NCI-H146 treated with DMSO at 0.1 percent for 48 hours (cell line): Measurements from ENCODE around the gene BNIP3.
"Not testable (repeated sequence)": the region's sequence is repeated elsewhere in the genome, so short reads cannot be mapped to it uniquely, and the experiment has no call there.

Source experiments
- DNase-seq: peaks from one replicate; lab custom pipeline; 2025; ENCODE audit not compliant: unreplicated experiment; lab: John Stamatoyannopoulos, UW

Gene BNIP3

GRCh38 chr10:131954356-131954965, 27.3 kb downstream of the BNIP3 start:
- no peak for DNase-seq

- DNase-seq = not testable (repeated sequence)
Observed at GRCh38 chr10:131949908-131950307, 31.8 kb downstream of the BNIP3 start.

- DNase-seq = no peak
Observed at GRCh38 chr10:131949041-131949862, 32.5 kb downstream of the BNIP3 start.

- DNase-seq = no peak
Observed at GRCh38 chr10:131948501-131948900, 33.2 kb downstream of the BNIP3 start.

GRCh38 chr10:131947631-131948347, 33.9 kb downstream of the BNIP3 start:
- DNase-seq = no peak

- DNase-seq = no peak
Observed at GRCh38 chr10:131946880-131947279, 34.8 kb downstream of the BNIP3 start.

GRCh38 chr10:131946321-131946751, 35.4 kb downstream of the BNIP3 start:
- DNase-seq = no peak

GRCh38 chr10:131944976-131945695, 36.6 kb downstream of the BNIP3 start:
- DNase-seq = no peak

- DNase-seq = no peak
Observed at GRCh38 chr10:131944412-131944811, 37.3 kb downstream of the BNIP3 start.

GRCh38 chr10:131943021-131943814, 38.5 kb downstream of the BNIP3 start:
- DNase-seq = no peak

- DNase-seq = no peak
Observed at GRCh38 chr10:131942455-131942854, 39.3 kb downstream of the BNIP3 start.

- DNase-seq = no peak
Observed at GRCh38 chr10:131938681-131939080, 43.0 kb downstream of the BNIP3 start.

- no peak for DNase-seq
Observed at GRCh38 chr10:131937836-131938235, 43.9 kb downstream of the BNIP3 start.

- DNase-seq = no peak
Observed at GRCh38 chr10:131936736-131937135, 45.0 kb downstream of the BNIP3 start.

- DNase-seq = no peak
Observed at GRCh38 chr10:131936294-131936693, 45.4 kb downstream of the BNIP3 start.

- DNase-seq = no peak
Observed at GRCh38 chr10:131935260-131935659, 46.5 kb downstream of the BNIP3 start.

GRCh38 chr10:131934769-131935168, 47.0 kb downstream of the BNIP3 start:
- no peak for DNase-seq

- DNase-seq = no peak
Observed at GRCh38 chr10:131933696-131934086, 48.0 kb downstream of the BNIP3 start.

GRCh38 chr10:131933016-131933695, 48.6 kb downstream of the BNIP3 start:
- no peak for DNase-seq

GRCh38 chr10:131931981-131932380, 49.7 kb downstream of the BNIP3 start:
- DNase-seq = no peak
